OCI-LY3 (cell line): ENCODE data around the gene MB21D2.

ENCODE experiments used
- CTCF ChIP-seq: fragments of 200-600, 300-600 bp; sonication (generic); IDR thresholded peaks from 2 replicates; pipeline ENCODE4 v1.5.1; 2014; ENCODE audit warnings: antibody characterized with exemption, low read length, low read depth
- EZH2phosphoT487 ChIP-seq: fragments of 200-600 bp; shearing (Covaris generic); IDR thresholded peaks from 2 replicates; pipeline ENCODE4 v1.6.1; 2018; ENCODE audit warnings: antibody characterized with exemption, mixed run types, low read depth

- no peak for TF ChIP-seq CTCF
- no peak for TF ChIP-seq EZH2phosphoT487
Observed at GRCh38 chr3:192933259-192933658, 15.6 kb upstream of the MB21D2 start.
